Ovary (tissue), 9 donors: ENCODE measurements around the gene ABTB2. TPM values are rescaled to one million over a fixed set of nuclear protein-coding genes. Genes with fewer than 3 reads are reported as not detected.
A peak's percentile ranks its signal among the peaks of the same experiment; 100 is the strongest.

ENCODE experiments used
- DNase-seq, 5 donors: peaks; one replicate each; pipeline ENCODE4 v3.0.0-alpha.2; 2019 to 2020
- H3K27ac ChIP-seq, 2 donors: fragments of 200-600 bp; one replicate each; pipeline versions ENCODE4 v1.5.1 to v1.8.0; 2019 to 2022
- H3K27me3 ChIP-seq: fragments of 200-600 bp; one replicate; pipeline ENCODE4 v1.8.0; 2022
- H3K36me3 ChIP-seq: fragments of 200-600 bp; sonication (generic); one replicate; pipeline ENCODE4 v1.5.1; 2019
- H3K4me1 ChIP-seq: one replicate; pipeline ENCODE4 v1.8.1; 2013; ENCODE audit warnings: mild to moderate bottlenecking, moderate library complexity; ENCODE audit not compliant: insufficient read depth
- H3K4me3 ChIP-seq: fragments of 200-600 bp; sonication (generic); one replicate; pipeline ENCODE4 v1.5.1; 2017
- H3K9me3 ChIP-seq, 2 donors: fragments of 200-600 bp in 1 of 2; sonication (generic) in 1 of 2; one replicate each; pipeline versions ENCODE4 v1.5.1 to v1.8.1; 2013 to 2019; ENCODE audit warnings: mild to moderate bottlenecking in 1 of 2, moderate library complexity in 1 of 2
- EP300 ChIP-seq: sonication (generic); formaldehyde crosslinking; IDR thresholded peaks from one replicate; pipeline ENCODE4 v1.6.1; 2017; ENCODE audit warnings: antibody characterized with exemption
- POLR2A ChIP-seq: fragments of 450-650 bp; IDR thresholded peaks from one replicate; pipeline ENCODE4 v1.6.1; 2017; ENCODE audit warnings: antibody characterized with exemption, mild to moderate bottlenecking, moderate library complexity
- WGBS, 3 donors: extraction: QIAGEN DNeasy Blood & Tissue Kit in 1 of 3; methylation state at CpG; one replicate each; pipeline versions ENCODE4 v1.1.5 to v1.1.7; 2013 to 2017; 5-methylcytosine and 5-hydroxymethylcytosine counted together
- intact Hi-C, 4 donors: fragments of 100-400 bp; cut with DNase I; formaldehyde crosslinking; loops; one replicate each; pipeline versions ENCODE4 v1.11.0 to v1.15.1; 2022 to 2023
- polyA plus RNA-seq, 2 donors: library from polyadenylated mRNA; stranded (reverse); fragments of 200-250 nt in 1 of 2; fragments of 350-450 nt in 1 of 2; fragmentation: Illumina TruSeq in 1 of 2; extraction: RNeasy Lipid Tissue Mini Kit (QIAGEN cat#74804) in 1 of 2; gene quantifications; one replicate each; pipeline ENCODE4 v1.2.3, GENCODE V29; 2013 to 2014
- total RNA-seq, 7 donors: library from RNA; depleted of rRNA in 2 of 7; stranded (reverse); fragments of >200 nt in 2 of 7; fragmentation: NEBNext Ultra II Directional in 3 of 7; extraction: Animal tissue kit (Norgen Biotek cat#: 25700) in 3 of 7; gene quantifications; one replicate each; pipeline versions ENCODE4 v1.1.0 to v1.2.4, GENCODE V29; 2016 to 2023
- TF ChIP-seq, protein P1 (sequence below), 3 donors: fragments of 450-650 bp in 2 of 3; fragments of 200-600 bp in 1 of 3; IDR thresholded peaks; one replicate each; pipeline versions ENCODE4 v1.5.1 to v1.8.0; 2016 to 2022; ENCODE audit warnings: antibody characterized with exemption in 3 of 3, mild to moderate bottlenecking in 1 of 3
- donor health status: DM: no; HTN: no; CAD: no; lungs with moderate emphysema.
- donor health status: DM: no; HTN: no; CAD: no.
- donor health status: Bipolar disorder and iron deficiency.
- donor health status: DM: yes; HTN: yes; CAD: no.
- donor health status: DM: no; HTN: no; CAD: no.
- donor health status: DM: yes; HTN: yes; CAD: no.

ABTB2 gene
- total and polyA plus RNA-seq, 9 donors = 1.2 to 7.2 (median 2.6) TPM

GRCh38 chr11:34161361-34161760 lies 196.4 kb downstream of the ABTB2 start:
- H3K27me3 ChIP-seq = no peaks in the 10 kb centered on the region
- H3K27ac ChIP-seq = no peak overlapping the region
- no peaks in the 10 kb centered on the region for H3K9me3 ChIP-seq
- TF ChIP-seq, protein P1, sequence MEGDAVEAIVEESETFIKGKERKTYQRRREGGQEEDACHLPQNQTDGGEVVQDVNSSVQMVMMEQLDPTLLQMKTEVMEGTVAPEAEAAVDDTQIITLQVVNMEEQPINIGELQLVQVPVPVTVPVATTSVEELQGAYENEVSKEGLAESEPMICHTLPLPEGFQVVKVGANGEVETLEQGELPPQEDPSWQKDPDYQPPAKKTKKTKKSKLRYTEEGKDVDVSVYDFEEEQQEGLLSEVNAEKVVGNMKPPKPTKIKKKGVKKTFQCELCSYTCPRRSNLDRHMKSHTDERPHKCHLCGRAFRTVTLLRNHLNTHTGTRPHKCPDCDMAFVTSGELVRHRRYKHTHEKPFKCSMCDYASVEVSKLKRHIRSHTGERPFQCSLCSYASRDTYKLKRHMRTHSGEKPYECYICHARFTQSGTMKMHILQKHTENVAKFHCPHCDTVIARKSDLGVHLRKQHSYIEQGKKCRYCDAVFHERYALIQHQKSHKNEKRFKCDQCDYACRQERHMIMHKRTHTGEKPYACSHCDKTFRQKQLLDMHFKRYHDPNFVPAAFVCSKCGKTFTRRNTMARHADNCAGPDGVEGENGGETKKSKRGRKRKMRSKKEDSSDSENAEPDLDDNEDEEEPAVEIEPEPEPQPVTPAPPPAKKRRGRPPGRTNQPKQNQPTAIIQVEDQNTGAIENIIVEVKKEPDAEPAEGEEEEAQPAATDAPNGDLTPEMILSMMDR (IDR thresholded peaks at IDR 0.05) = no peak
- TF ChIP-seq EP300 (no peak), POLR2A (no peak)
- H3K36me3 ChIP-seq = no peaks in the 10 kb centered on the region
- peaks cover 5% of the 10 kb centered on the region for H3K4me1 ChIP-seq
- H3K4me3 ChIP-seq = no peak overlapping the region
- 81 to 86% (median 83%) methylated on average over 6 of the region's 6 CpGs for WGBS, 3 donors
- intact Hi-C loops = no loop called here
- no peak for DNase-seq

DNA sequence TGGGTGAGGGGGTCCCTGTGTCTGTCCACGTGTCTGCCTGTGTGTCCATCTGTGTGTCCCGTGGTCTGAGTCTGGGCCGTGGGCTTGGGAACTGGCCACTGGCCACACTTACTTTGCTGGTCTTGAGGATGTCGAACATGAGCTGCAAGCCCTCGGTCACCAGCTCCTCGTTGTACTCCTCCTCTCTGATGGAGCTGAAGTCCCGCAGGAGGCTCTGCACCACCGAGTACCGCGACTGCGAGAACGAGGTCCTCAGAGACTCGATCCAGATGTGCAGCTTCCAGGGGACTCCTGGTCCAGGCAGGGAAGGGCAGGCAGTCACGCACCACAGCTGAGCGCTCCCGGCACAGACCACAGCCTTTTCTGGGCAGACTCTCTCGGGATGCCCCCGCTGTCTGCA lies 197.0 kb downstream of the ABTB2 start:
- Histone ChIP-seq H3K27ac (no peak overlapping the region), H3K27me3 (no peaks in the 10 kb centered on the region), H3K4me3 (no peak overlapping the region), H3K36me3 (no peaks in the 10 kb centered on the region), H3K9me3 (no peaks in the 10 kb centered on the region), H3K4me1 (peaks cover 5% of the 10 kb centered on the region)
- intact Hi-C loops = no loop called here
- TF ChIP-seq POLR2A (no peak), EP300 (no peak)
- TF ChIP-seq, protein P1 (IDR thresholded peaks at IDR 0.05) = no peak
- 82 to 87% (median 85%) methylated on average over 18 of the region's 18 CpGs for WGBS, 3 donors
- DNase-seq = no peak

DNA sequence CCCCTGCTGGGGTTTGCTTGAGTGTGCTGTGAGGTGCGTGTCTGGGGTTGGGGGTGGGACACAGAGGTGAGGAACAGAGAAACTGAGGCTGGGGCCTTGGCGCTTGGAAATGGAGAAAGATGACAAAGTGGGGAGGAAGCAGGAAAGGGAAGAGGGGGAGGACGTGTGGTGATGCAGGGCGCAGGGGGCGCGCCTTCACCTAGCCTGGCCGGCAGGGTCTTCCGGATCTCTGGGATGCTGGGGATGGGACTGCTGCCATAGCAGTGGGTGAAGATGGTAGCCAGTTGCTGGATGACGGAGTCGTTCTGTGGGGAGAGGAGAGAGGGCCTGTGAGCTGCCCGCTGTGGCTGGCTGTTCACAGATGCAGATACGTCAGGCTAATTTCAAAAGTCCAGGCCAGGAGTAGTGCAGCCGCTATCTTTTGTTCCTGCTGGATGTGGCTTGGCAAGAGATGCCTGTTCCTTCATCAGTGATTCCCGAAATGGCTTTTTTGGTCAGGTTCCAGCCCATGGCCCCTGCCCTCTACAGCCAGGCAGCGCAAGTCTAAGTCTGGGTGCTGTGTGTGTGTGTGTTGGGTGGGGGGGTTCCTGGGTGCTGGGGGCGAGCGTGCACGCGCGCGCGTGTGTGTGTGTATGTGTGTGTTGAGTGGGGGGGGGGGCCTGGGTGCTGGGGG lies 197.6 kb downstream of the ABTB2 start:
- Histone ChIP-seq H3K36me3 (no peaks in the 10 kb centered on the region), H3K27ac (no peak overlapping the region), H3K27me3 (no peaks in the 10 kb centered on the region), H3K4me3 (no peak overlapping the region), H3K9me3 (no peaks in the 10 kb centered on the region), H3K4me1 (peaks cover 9% of the 10 kb centered on the region)
- peak in 2 of 5 donors; percentile 33 to 56 for DNase-seq
- intact Hi-C loops = no loop called here
- WGBS, 3 donors = 63 to 70% (median 69%) methylated on average over 20 to 22 of the region's 22 CpGs
- TF ChIP-seq EP300 (no peak), POLR2A (no peak)
- TF ChIP-seq, protein P1 (IDR thresholded peaks at IDR 0.05) = no peak

GRCh38 chr11:34158661-34159060 lies 199.1 kb downstream of the ABTB2 start:
- H3K27me3 ChIP-seq = no peaks in the 10 kb centered on the region
- no peaks in the 10 kb centered on the region for H3K36me3 ChIP-seq
- intact Hi-C loops = no loop called here
- TF ChIP-seq, protein P1 (IDR thresholded peaks at IDR 0.05) = no peak
- TF ChIP-seq POLR2A = no peak
- TF ChIP-seq EP300 = no peak
- H3K27ac ChIP-seq = no peak overlapping the region
- 72 to 89% (median 79%) methylated on average over 6 of the region's 6 CpGs for WGBS, 3 donors
- peaks cover 9% of the 10 kb centered on the region for H3K4me1 ChIP-seq
- H3K9me3 ChIP-seq = no peaks in the 10 kb centered on the region
- no peak for DNase-seq
- no peak overlapping the region for H3K4me3 ChIP-seq
